Astrocyte (in vitro differentiated cells and primary cell): ENCODE measurements around the gene C12orf42.

ENCODE experiments used
- CTCF ChIP-seq: IDR thresholded peaks from 2 replicates; pipeline ENCODE4 v1.5.1; 2011; ENCODE audit warnings: low read depth, mild to moderate bottlenecking, inconsistent platforms, low read length, moderate library complexity; ENCODE audit not compliant: insufficient read depth
- EZH2 ChIP-seq: IDR thresholded peaks from 2 replicates; pipeline ENCODE4 v1.6.1; 2012; ENCODE audit warnings: mild to moderate bottlenecking, low read length, inconsistent platforms; ENCODE audit not compliant: insufficient read depth

- TF ChIP-seq CTCF (no peak), EZH2 (no peak)
These were observed 127.6 kb downstream of the C12orf42 start for GRCh38 chr12:103368167-103368566.
